Caco-2 (cell line): ENCODE results near the gene CPLX3. TPM values are rescaled to one million over a fixed set of nuclear protein-coding genes. Genes with fewer than 3 reads are reported as not detected.

Experiments
- Bru-seq: library from RNA; stranded (reverse); fragments of 400-500 nt; gene quantifications from one replicate; lab custom pipeline; 2021; lab: Mats Ljungman, UMichigan
- BruChase-seq, 2 experiments: library from RNA; stranded (reverse); fragments of 400-500 nt; gene quantifications; one replicate each; lab custom pipeline; 2021; lab: Mats Ljungman, UMichigan
- BruUV-seq: library from RNA; stranded (reverse); fragments of 400-500 nt; replicated peaks from 2 replicates; lab custom pipeline; 2021; lab: Mats Ljungman, UMichigan
- CTCF ChIA-PET: fragments of 300-600 bp; sonication (Branson Sonifier 250); formaldehyde crosslinking; loops from one replicate; lab custom pipeline; 2022; ENCODE audit warnings: antibody characterized with exemption; lab: Charles Lee
- POLR2A ChIA-PET: fragments of 300-600 bp; sonication (Branson Sonifier 250); formaldehyde crosslinking; loops from one replicate; lab custom pipeline; 2022; ENCODE audit warnings: antibody characterized with exemption; lab: Charles Lee
- DNase-seq, 2 experiments: peaks; one replicate each; pipeline versions ENCODE4 v3.0.0 to v3.0.0-alpha.2; 2020 to 2022
- H3K27me3 ChIP-seq: replicated peaks from 2 replicates; pipeline ENCODE4 v1.6.0; 2011; ENCODE audit warnings: low read length; ENCODE audit not compliant: control insufficient read depth, insufficient read depth
- H3K36me3 ChIP-seq: 2 replicates; pipeline ENCODE4 v1.5.1; 2011; ENCODE audit warnings: low read length; ENCODE audit not compliant: control insufficient read depth, insufficient read depth
- H3K4me1 ChIP-seq: fragments of 250-450 bp; sonication (Bioruptor Pico); 2 replicates; pipeline ENCODE4 v1.5.1; 2020; ENCODE audit warnings: mild to moderate bottlenecking
- H3K4me3 ChIP-seq: 2 replicates; pipeline ENCODE4 v1.5.1; 2011; ENCODE audit warnings: low read depth, mild to moderate bottlenecking, control low read depth, low read length
- H3K9me3 ChIP-seq: fragments of 250-450 bp; sonication (Bioruptor Pico); 2 replicates; pipeline ENCODE4 v1.5.1; 2020; ENCODE audit warnings: mild to moderate bottlenecking, moderate library complexity
- H3K27ac Mint-ChIP-seq: one replicate; pipeline ENCODE4 v1.8.0; 2022; ENCODE audit warnings: mixed read lengths; ENCODE audit not compliant: unreplicated experiment
- H3K27me3 Mint-ChIP-seq: one replicate; pipeline ENCODE4 v1.8.0; 2022; ENCODE audit warnings: mixed read lengths; ENCODE audit not compliant: insufficient read depth, unreplicated experiment
- H3K36me3 Mint-ChIP-seq: one replicate; pipeline ENCODE4 v1.8.0; 2022; ENCODE audit warnings: mild to moderate bottlenecking, mixed read lengths; ENCODE audit not compliant: insufficient read depth, unreplicated experiment
- H3K4me1 Mint-ChIP-seq: one replicate; pipeline ENCODE4 v1.8.0; 2022; ENCODE audit warnings: low read depth, mixed read lengths; ENCODE audit not compliant: unreplicated experiment
- H3K4me3 Mint-ChIP-seq: one replicate; pipeline ENCODE4 v1.8.0; 2022; ENCODE audit warnings: mild to moderate bottlenecking, moderate library complexity, mixed read lengths; ENCODE audit not compliant: unreplicated experiment
- H3K9me3 Mint-ChIP-seq: one replicate; pipeline ENCODE4 v1.8.0; 2022; ENCODE audit warnings: mixed read lengths; ENCODE audit not compliant: unreplicated experiment
- CTCF ChIP-seq, 2 experiments: fragments of 200-600 bp in 1 of 2; IDR thresholded peaks; 1 replicate in 1 of 2; 2 replicates in 1 of 2; pipeline versions ENCODE4 v1.5.1 to v1.8.0; 2011 to 2022; ENCODE audit warnings: antibody characterized with exemption in 1 of 2, control low read depth in 1 of 2, inconsistent platforms in 1 of 2, low read depth in 1 of 2, low read length in 1 of 2, mild to moderate bottlenecking in 1 of 2, moderate library complexity in 1 of 2; ENCODE audit not compliant: insufficient read depth in 1 of 2, severe bottlenecking in 1 of 2, unreplicated experiment in 1 of 2
- intact Hi-C: fragments of 100-400 bp; cut with micrococcal nuclease; formaldehyde crosslinking; loops from one replicate; pipeline ENCODE4 v1.10.0; 2022; ENCODE audit not compliant: unreplicated experiment
- long read RNA-seq: library from polyadenylated mRNA; stranded (forward); transcript quantifications from one replicate; pipeline ENCODE4 v2.0.0, GENCODE V29; 2022
- total RNA-seq: library from RNA; stranded (reverse); gene quantifications from 2 replicates; pipeline ENCODE4 v1.2.3, GENCODE V29; 2022

CPLX3 gene
- not detected in 2 replicates for total RNA-seq
- not detected for Bru-seq, nascent RNA
- BruChase-seq, experiment 1, labeled RNA remaining after a 2-hour chase: not detected
- not detected for BruChase-seq, experiment 2, labeled RNA remaining after a 6-hour chase
- long read RNA-seq: 0 reads

- intact Hi-C loops: no loop called here
- no peaks in the 10 kb centered on the region for H3K36me3 ChIP-seq
- no peak within 1 kb of the TSS for H3K4me3 Mint-ChIP-seq
- no peaks in the 10 kb centered on the region for H3K4me1 ChIP-seq
- POLR2A ChIA-PET: interaction anchor here (0.5 kb wide), 1 partner anchor 197 kb away, joined by 3 read pairs; the partner anchor contains the start of gene PPCDC
- H3K36me3 Mint-ChIP-seq: no peaks in the 10 kb centered on the region
- no peak within 1 kb of the TSS for H3K27ac Mint-ChIP-seq
- H3K27me3 ChIP-seq: peaks cover 1% of the 10 kb centered on the region; the same call in 1 of the 2 replicates
- H3K4me3 ChIP-seq: no peak within 1 kb of the TSS
- peaks cover 10% of the 10 kb centered on the region for H3K27me3 Mint-ChIP-seq
- peak in 1 of 2 experiments; percentile 68 for DNase-seq
- no peaks in the 10 kb centered on the region for H3K9me3 ChIP-seq
- no TSS peak for BruUV-seq
- no peaks in the 10 kb centered on the region for H3K9me3 Mint-ChIP-seq
- no peaks in the 10 kb centered on the region for H3K4me1 Mint-ChIP-seq
- no peak for TF ChIP-seq CTCF (IDR thresholded peaks at IDR 0.05; ENCODE audit: insufficient read depth in 1 of 2, low read depth in 1 of 2, low read length in 1 of 2, severe bottlenecking in 1 of 2, unreplicated experiment in 1 of 2)
- CTCF ChIA-PET: interaction anchor here (0.6 to 1.2 kb wide), 3 partner anchors 14 to 112 kb away, joined by 3 to 5 read pairs (median 3); no protein-coding TSS in a partner anchor
These were observed at the start of gene CPLX3 for GRCh38 chr15:74826364-74826819. Gene CPLX3 (plus strand): TSS chr15:74826627. CDS start chr15:74826704, 77 bp downstream.

GRCh38 chr15:74776821-74777768 lies 49.3 kb upstream of the CPLX3 start:
- DNase-seq: no peak
- Histone ChIP-seq H3K36me3 (no peaks in the 10 kb centered on the region), H3K9me3 (no peaks in the 10 kb centered on the region), H3K27me3 (no peaks in the 10 kb centered on the region), H3K4me3 (no peak overlapping the region), H3K4me1 (peaks cover 22% of the 10 kb centered on the region)
- intact Hi-C loops: no loop called here
- Mint-ChIP-seq H3K27me3 (no peaks in the 10 kb centered on the region), H3K36me3 (peaks cover 5% of the 10 kb centered on the region), H3K27ac (no peak overlapping the region), H3K9me3 (no peaks in the 10 kb centered on the region), H3K4me3 (no peak overlapping the region), H3K4me1 (peaks cover 31% of the 10 kb centered on the region)
- BruUV-seq: no TSS peak
- no peak for TF ChIP-seq CTCF (IDR thresholded peaks at IDR 0.05; ENCODE audit: insufficient read depth in 1 of 2, low read depth in 1 of 2, low read length in 1 of 2, severe bottlenecking in 1 of 2, unreplicated experiment in 1 of 2)
- POLR2A ChIA-PET: interaction anchor here (0.7 kb wide), 1 partner anchor 160 kb away, joined by 3 read pairs; no protein-coding TSS in a partner anchor
- CTCF ChIA-PET: interaction anchor here (1.0 to 1.7 kb wide), 3 partner anchors 8 to 145 kb away, joined by 3 to 8 read pairs (median 4); no protein-coding TSS in a partner anchor
